A549 (cell line): ENCODE measurements around the gene CLCA2. TPM values are rescaled to one million over a fixed set of nuclear protein-coding genes. Genes with fewer than 3 reads are reported as not detected.

Experiments used
- ATAC-seq, 2 experiments: fragments of 200-7000 bp in 1 of 2; fragments of >200 bp in 1 of 2; cut with Nextera tagmentation in 1 of 2; cut with Tn5 transposase in 1 of 2; 3 replicates each; pipeline versions ENCODE4 v1.8.0 to v1.9.1; 2018 to 2020; ENCODE audit warnings: mild to moderate bottlenecking in 1 of 2, moderate library complexity in 1 of 2
- CTCF ChIA-PET: fragments of 300-600 bp; sonication (Branson Sonifier 250); formaldehyde crosslinking; extraction: SDS; loops from one replicate; lab custom pipeline; 2021; ENCODE audit warnings: antibody characterized with exemption, inconsistent platforms; lab: Yijun Ruan, JAX
- POLR2A ChIA-PET: fragments of 350-600 bp; formaldehyde crosslinking; extraction: SDS; loops from one replicate; lab custom pipeline; 2021; ENCODE audit warnings: antibody characterized with exemption, inconsistent platforms; lab: Yijun Ruan, JAX
- DNase-seq, 2 experiments: peaks; one replicate each; pipeline versions ENCODE4 v3.0.0 to v3.0.0-alpha.2; 2011 to 2016; ENCODE audit warnings: low read depth in 1 of 2, low spot score in 1 of 2
- FAIRE-seq: peaks from 2 replicates; lab custom pipeline; 2011; peaks lifted over from hg19 to GRCh38; lab: Jason Lieb, UNC
- H3K27ac ChIP-seq, 2 experiments: fragments of >200 bp; sonication (Bioruptor Twin); formaldehyde crosslinking; 3 replicates each; pipeline ENCODE4 v1.5.1; 2016 to 2017
- H3K4me1 ChIP-seq: fragments of >200 bp; sonication (Bioruptor Twin); formaldehyde crosslinking; 3 replicates; pipeline ENCODE4 v1.6.1; 2016
- H3K4me2 ChIP-seq: fragments of >200 bp; sonication (Bioruptor Twin); formaldehyde crosslinking; 3 replicates; pipeline ENCODE4 v1.6.1; 2016
- H3K4me3 ChIP-seq: fragments of >200 bp; sonication (Bioruptor Twin); formaldehyde crosslinking; 3 replicates; pipeline ENCODE4 v1.5.1; 2016
- H3K9me3 ChIP-seq: fragments of >200 bp; sonication (Bioruptor Twin); formaldehyde crosslinking; 3 replicates; pipeline ENCODE4 v1.6.1; 2016
- EHMT2 ChIP-seq: fragments of 200-600 bp; sonication (generic); IDR thresholded peaks from 2 replicates; pipeline ENCODE4 v1.6.1; 2016; ENCODE audit warnings: antibody characterized with exemption, low read depth, mild to moderate bottlenecking, moderate library complexity
- FOSB ChIP-seq: fragments of 250-450 bp; sonication (Bioruptor Pico); IDR thresholded peaks from 2 replicates; pipeline ENCODE4 v1.5.0; 2020; ENCODE audit warnings: mild to moderate bottlenecking, moderate library complexity
- FOSL2 ChIP-seq, 2 experiments: fragments of 450-650 bp in 1 of 2; fragments of >200 bp in 1 of 2; sonication (Bioruptor Twin) in 1 of 2; formaldehyde crosslinking; IDR thresholded peaks; 2 replicates each; pipeline versions ENCODE4 v1.5.0 to v1.6.1; 2016 to 2020; ENCODE audit warnings: mild to moderate bottlenecking in 1 of 2, moderate library complexity in 1 of 2
- FOXS1 ChIP-seq: fragments of 250-450 bp; sonication (Bioruptor Pico); IDR thresholded peaks from 2 replicates; pipeline ENCODE4 v1.5.0; 2020; ENCODE audit warnings: mild to moderate bottlenecking, moderate library complexity
- GATA3 ChIP-seq: IDR thresholded peaks from 2 replicates; pipeline ENCODE4 v1.6.1; 2012; ENCODE audit warnings: borderline replicate concordance
- HOXB13 ChIP-seq: fragments of 250-450 bp; sonication (Bioruptor Pico); IDR thresholded peaks from 2 replicates; pipeline ENCODE4 v1.5.0; 2020; ENCODE audit warnings: low read depth, mild to moderate bottlenecking, moderate library complexity
- JUN ChIP-seq, 2 experiments: fragments of >200 bp; sonication (Bioruptor Twin); formaldehyde crosslinking; IDR thresholded peaks; 2 replicates in 1 of 2; 3 replicates in 1 of 2; pipeline ENCODE4 v1.6.1; 2016 to 2017
- KDM1A ChIP-seq: fragments of 200-600 bp; sonication (generic); IDR thresholded peaks from 2 replicates; pipeline ENCODE4 v1.6.1; 2016; ENCODE audit warnings: low read depth, mild to moderate bottlenecking
- KDM5A ChIP-seq: fragments of 200-600 bp; sonication (generic); IDR thresholded peaks from 2 replicates; pipeline ENCODE4 v1.6.1; 2016; ENCODE audit warnings: antibody characterized with exemption, mild to moderate bottlenecking
- MAFK ChIP-seq: fragments of 450-650 bp; IDR thresholded peaks from 2 replicates; pipeline ENCODE4 v1.6.1; 2014; ENCODE audit not compliant: partially characterized antibody
- MAX ChIP-seq: IDR thresholded peaks from 2 replicates; pipeline ENCODE4 v1.6.1; 2012
- MYC ChIP-seq: IDR thresholded peaks from 2 replicates; pipeline ENCODE4 v1.6.1; 2012; ENCODE audit warnings: mild to moderate bottlenecking, inconsistent platforms, low read length, improper control_type of control experiment, borderline replicate concordance
- NR3C1 ChIP-seq: fragments of >200 bp; sonication (Bioruptor Twin); formaldehyde crosslinking; IDR thresholded peaks from 3 replicates; pipeline ENCODE4 v1.6.1; 2017
- PBX3 ChIP-seq: IDR thresholded peaks from 2 replicates; pipeline ENCODE4 v1.6.1; 2012
- PHF8 ChIP-seq: fragments of 200-600 bp; sonication (generic); IDR thresholded peaks from 2 replicates; pipeline ENCODE4 v1.6.1; 2016; ENCODE audit warnings: low read depth, mild to moderate bottlenecking, antibody characterized with exemption, moderate library complexity, borderline replicate concordance
- POLR2A ChIP-seq: IDR thresholded peaks from 2 replicates; pipeline ENCODE4 v1.6.1; 2012; ENCODE audit warnings: mild to moderate bottlenecking, low read length
- POLR2AphosphoS2 ChIP-seq: conservative IDR thresholded peaks from 2 replicates; pipeline ENCODE4 v1.6.1; 2012; ENCODE audit warnings: low read length, improper control_type of control experiment, inconsistent platforms
- RCOR1 ChIP-seq: fragments of 150-350 bp; IDR thresholded peaks from 2 replicates; pipeline ENCODE4 v1.6.1; 2014; ENCODE audit warnings: antibody characterized with exemption, low read length, low read depth
- RNF2 ChIP-seq: fragments of 200-600 bp; sonication (generic); IDR thresholded peaks from 2 replicates; pipeline ENCODE4 v1.6.1; 2016; ENCODE audit warnings: low read depth, mild to moderate bottlenecking, antibody characterized with exemption, moderate library complexity, borderline replicate concordance
- SMC3 ChIP-seq: fragments of >200 bp; sonication (Bioruptor Twin); formaldehyde crosslinking; IDR thresholded peaks from 3 replicates; pipeline ENCODE4 v1.6.1; 2018; ENCODE audit warnings: inconsistent platforms
- TFCP2L1 ChIP-seq: fragments of 250-450 bp; sonication (Bioruptor Pico); IDR thresholded peaks from 2 replicates; pipeline ENCODE4 v1.5.0; 2021; ENCODE audit warnings: mild to moderate bottlenecking
- ZFP36 ChIP-seq: fragments of 450-650 bp; IDR thresholded peaks from 2 replicates; pipeline ENCODE4 v1.6.1; 2014; ENCODE audit warnings: borderline replicate concordance; ENCODE audit not compliant: partially characterized antibody
- ZSCAN20 ChIP-seq: fragments of 250-450 bp; sonication (Bioruptor Pico); IDR thresholded peaks from 2 replicates; pipeline ENCODE4 v1.8.0; 2022; ENCODE audit warnings: mild to moderate bottlenecking, moderate library complexity
- WGBS: methylation state at CpG from one replicate; pipeline ENCODE4 v1.1.6; 2017; ENCODE audit errors: missing lambda C conversion rate; 5-methylcytosine and 5-hydroxymethylcytosine counted together
- polyA plus RNA-seq, 4 experiments: library from polyadenylated mRNA; depleted of rRNA in 3 of 4; stranded (reverse); fragments of >200 nt; fragmentation: RNase III in 1 of 4; extraction: RNeasy Plus Mini Kit Qiagen cat#74134 plus additional on column Dnase treatment in 1 of 4; gene quantifications; 2 replicates in 3 of 4; 3 replicates in 1 of 4; pipeline ENCODE4 v1.2.3, GENCODE V29; 2011 to 2017
- TF ChIP-seq, protein P1 (sequence below): fragments of >200 bp; sonication (Bioruptor Twin); formaldehyde crosslinking; IDR thresholded peaks from 3 replicates; pipeline ENCODE4 v1.6.1; 2016
- TF ChIP-seq, protein P2 (sequence below): fragments of 250-450 bp; sonication (Bioruptor Pico); IDR thresholded peaks from 2 replicates; pipeline ENCODE4 v1.5.0; 2020; ENCODE audit warnings: low read depth, mild to moderate bottlenecking, moderate library complexity

Gene CLCA2
- polyA plus RNA-seq, 2 of the 4 experiments (the other 2 are of a cell fraction), result 0.05 TPM; not detected in 1

DNA sequence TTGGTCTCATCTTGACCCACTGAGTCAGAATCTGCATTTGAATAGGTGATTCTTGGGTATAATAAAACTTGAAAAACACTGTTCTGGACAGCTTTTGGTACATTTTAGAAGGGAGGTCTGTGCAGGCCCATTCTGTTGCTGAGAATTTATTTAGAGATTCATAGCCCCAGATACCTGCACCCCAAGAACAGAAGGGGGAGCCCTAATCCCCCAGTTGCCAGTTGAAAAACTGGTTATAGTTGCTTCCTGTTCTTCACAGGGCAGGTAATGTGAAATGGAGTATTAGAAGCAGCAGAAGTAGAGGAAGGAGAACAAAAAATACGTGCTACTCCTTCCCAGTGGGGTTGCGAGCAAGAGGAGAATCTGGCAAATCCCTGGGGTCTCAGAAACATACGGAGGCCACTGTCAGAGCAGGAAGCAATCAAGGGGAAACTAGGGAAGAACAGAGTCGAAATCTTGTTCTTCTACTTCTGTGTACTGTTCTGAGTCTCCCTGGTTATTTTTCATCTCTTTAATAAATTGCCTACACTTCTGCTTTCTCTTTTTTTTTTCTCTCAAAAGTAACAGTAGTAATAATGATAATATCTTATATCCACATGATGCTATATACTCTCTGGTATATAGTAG, 4.6 kb upstream of the CLCA2 start:
- no peak for TF ChIP-seq MAX
- no peak for TF ChIP-seq MAFK
- no peak for TF ChIP-seq JUN (IDR thresholded peaks at IDR 0.05)
- TF ChIP-seq ZSCAN20 (CRISPR knock-in tag), result no peak
- TF ChIP-seq, protein P1, sequence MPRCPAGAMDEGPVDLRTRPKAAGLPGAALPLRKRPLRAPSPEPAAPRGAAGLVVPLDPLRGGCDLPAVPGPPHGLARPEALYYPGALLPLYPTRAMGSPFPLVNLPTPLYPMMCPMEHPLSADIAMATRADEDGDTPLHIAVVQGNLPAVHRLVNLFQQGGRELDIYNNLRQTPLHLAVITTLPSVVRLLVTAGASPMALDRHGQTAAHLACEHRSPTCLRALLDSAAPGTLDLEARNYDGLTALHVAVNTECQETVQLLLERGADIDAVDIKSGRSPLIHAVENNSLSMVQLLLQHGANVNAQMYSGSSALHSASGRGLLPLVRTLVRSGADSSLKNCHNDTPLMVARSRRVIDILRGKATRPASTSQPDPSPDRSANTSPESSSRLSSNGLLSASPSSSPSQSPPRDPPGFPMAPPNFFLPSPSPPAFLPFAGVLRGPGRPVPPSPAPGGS, result no peak
- ATAC-seq, result no peak
- ChIA-PET POLR2A (no interaction called here), CTCF (interaction anchor here (0.5 kb wide), 1 partner anchor 1950 kb away, joined by 3 read pairs; no protein-coding TSS in a partner anchor)
- H3K27ac ChIP-seq, result no peak overlapping the region
- peak in 1 of 2 experiments; percentile 2 for DNase-seq
- WGBS, result 53% methylated on average over 4 of the region's 4 CpGs
- H3K4me3 ChIP-seq, result no peak overlapping the region
- no peaks in the 10 kb centered on the region for H3K9me3 ChIP-seq
- H3K4me1 ChIP-seq, result no peaks in the 10 kb centered on the region
- FAIRE-seq, result no peak
- no peak overlapping the region for H3K4me2 ChIP-seq

- Histone ChIP-seq H3K9me3 (no peaks in the 10 kb centered on the region), H3K27ac (no peak overlapping the region), H3K4me2 (no peak overlapping the region), H3K4me3 (no peak overlapping the region), H3K4me1 (no peaks in the 10 kb centered on the region)
- TF ChIP-seq SMC3 (no peak), HOXB13 (CRISPR knock-in tag) (no peak), POLR2AphosphoS2 (no peak), RCOR1 (no peak), PHF8 (no peak), NR3C1 (no peak), MAX (no peak), FOSB (CRISPR knock-in tag) (no peak), EHMT2 (no peak), FOXS1 (CRISPR knock-in tag) (no peak), KDM5A (no peak), RNF2 (no peak), GATA3 (no peak), KDM1A (no peak)
- TF ChIP-seq, protein P2, sequence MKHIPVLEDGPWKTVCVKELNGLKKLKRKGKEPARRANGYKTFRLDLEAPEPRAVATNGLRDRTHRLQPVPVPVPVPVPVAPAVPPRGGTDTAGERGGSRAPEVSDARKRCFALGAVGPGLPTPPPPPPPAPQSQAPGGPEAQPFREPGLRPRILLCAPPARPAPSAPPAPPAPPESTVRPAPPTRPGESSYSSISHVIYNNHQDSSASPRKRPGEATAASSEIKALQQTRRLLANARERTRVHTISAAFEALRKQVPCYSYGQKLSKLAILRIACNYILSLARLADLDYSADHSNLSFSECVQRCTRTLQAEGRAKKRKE (CRISPR knock-in tag), result no peak
- ATAC-seq (no peak), DNase-seq (no peak), FAIRE-seq (no peak)
- ChIA-PET CTCF (no interaction called here), POLR2A (no interaction called here)
- 51% methylated on average over 7 of the region's 7 CpGs for WGBS
These were observed 2.2 kb upstream of the CLCA2 start for GRCh38 chr1:86421601-86422280.

DNA sequence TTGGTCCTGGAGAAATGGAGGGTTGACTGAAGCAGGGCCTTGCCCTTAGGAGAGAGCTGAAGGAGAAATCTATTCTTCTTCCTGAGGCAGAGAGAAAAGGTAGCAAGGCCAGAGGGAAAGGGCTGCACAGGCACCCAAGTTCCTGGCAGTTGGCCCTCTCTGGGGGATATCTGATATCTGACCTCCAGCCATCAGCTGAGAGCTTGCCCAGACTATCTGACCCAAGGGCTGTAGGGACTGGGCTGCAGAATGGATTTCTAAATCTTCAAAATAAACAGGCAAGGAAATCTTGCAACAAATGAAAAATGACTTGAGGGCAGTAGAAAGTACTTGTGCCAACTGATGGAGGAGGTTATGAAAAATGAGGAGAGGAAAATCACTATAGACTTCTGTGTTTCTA, 498 bp upstream of the CLCA2 start:
- ATAC-seq (no peak), DNase-seq (no peak), FAIRE-seq (no peak)
- no peaks in the 10 kb centered on the region for H3K9me3 ChIP-seq
- no peak for TF ChIP-seq FOXS1 (CRISPR knock-in tag)
- no peak for TF ChIP-seq POLR2A
- TF ChIP-seq MYC, result no peak
- TF ChIP-seq MAX, result no peak
- no peak for TF ChIP-seq RNF2
- no peak for TF ChIP-seq PBX3
- no peak for TF ChIP-seq HOXB13 (CRISPR knock-in tag)
- TF ChIP-seq FOSL2 (IDR thresholded peaks at IDR 0.05), result no peak
- no peak for TF ChIP-seq FOSL2 (CRISPR knock-in tag; IDR thresholded peaks at IDR 0.05)
- TF ChIP-seq TFCP2L1, result no peak
- no peak for TF ChIP-seq POLR2AphosphoS2
- TF ChIP-seq ZFP36, result no peak
- no peak overlapping the region for H3K4me3 ChIP-seq
- H3K27ac ChIP-seq, result no peak overlapping the region
- ChIA-PET CTCF (no interaction called here), POLR2A (no interaction called here)
- no peak overlapping the region for H3K4me2 ChIP-seq
- H3K4me1 ChIP-seq, result no peaks in the 10 kb centered on the region
